OCI-LY7 (cell line): ENCODE data around the gene KIAA0232.

Source experiments
- CTCF ChIP-seq: fragments of 200-600 bp; sonication (generic); conservative IDR thresholded peaks from 2 replicates; pipeline ENCODE4 v1.5.1; 2014; ENCODE audit warnings: mild to moderate bottlenecking, antibody characterized with exemption, low read length, moderate library complexity, mixed read lengths
- EZH2phosphoT487 ChIP-seq: fragments of 200-600 bp; sonication (generic); IDR thresholded peaks from 2 replicates; pipeline ENCODE4 v1.6.1; 2018; ENCODE audit warnings: low read depth, borderline replicate concordance, mild to moderate bottlenecking, mixed run types, antibody characterized with exemption, low read length, moderate library complexity, mixed read lengths

GRCh38 chr4:6914448-6914847 lies 131.9 kb downstream of the KIAA0232 start:
- TF ChIP-seq CTCF (no peak), EZH2phosphoT487 (no peak)
